DOHH2 (cell line): ENCODE results near the gene IBA57.

Source experiments
- H3F3A ChIP-seq: fragments of 200-600 bp; sonication (generic), shearing (Covaris generic); 2 replicates; pipeline ENCODE4 v1.6.0; 2016; ENCODE audit warnings: antibody characterized with exemption, mild to moderate bottlenecking; ENCODE audit not compliant: control insufficient read depth, insufficient read depth
- H3K27ac ChIP-seq: fragments of 200-600 bp; sonication (generic); 2 replicates; pipeline ENCODE4 v1.5.1; 2014; ENCODE audit warnings: low read depth, mild to moderate bottlenecking, low read length, moderate library complexity
- H3K27me3 ChIP-seq: fragments of 200-600 bp; sonication (generic); 2 replicates; pipeline ENCODE4 v1.6.1; 2014; ENCODE audit warnings: mild to moderate bottlenecking, low read length, mixed read lengths; ENCODE audit not compliant: control insufficient read depth
- H3K36me3 ChIP-seq: fragments of 200-600 bp; sonication (generic); 2 replicates; pipeline ENCODE4 v1.6.1; 2014; ENCODE audit warnings: mild to moderate bottlenecking, low read length, moderate library complexity, mixed read lengths; ENCODE audit not compliant: control insufficient read depth
- H3K4me1 ChIP-seq: fragments of 200-600 bp; sonication (generic); 2 replicates; pipeline ENCODE4 v1.6.1; 2014; ENCODE audit warnings: mild to moderate bottlenecking, low read length, mixed read lengths; ENCODE audit not compliant: control insufficient read depth
- H3K4me2 ChIP-seq: fragments of 200-600 bp; sonication (generic); 2 replicates; pipeline ENCODE4 v1.6.0; 2014; ENCODE audit warnings: mild to moderate bottlenecking, low read length, moderate library complexity
- H3K4me3 ChIP-seq: fragments of 200-600 bp; sonication (generic); 2 replicates; pipeline ENCODE4 v1.5.1; 2014; ENCODE audit warnings: mild to moderate bottlenecking, low read length, mixed read lengths
- H3K79me2 ChIP-seq: fragments of 200-600 bp; sonication (generic); 2 replicates; pipeline ENCODE4 v1.6.1; 2014; ENCODE audit warnings: mild to moderate bottlenecking, low read length, mixed read lengths; ENCODE audit not compliant: control insufficient read depth
- H3K9me2 ChIP-seq: fragments of 200-600 bp; sonication (generic); replicated peaks from 2 replicates; pipeline ENCODE4 v1.6.1; 2014; ENCODE audit warnings: mild to moderate bottlenecking, low read length, mixed read lengths; ENCODE audit not compliant: control insufficient read depth
- H3K9me3 ChIP-seq: fragments of 200-600 bp; sonication (generic); 2 replicates; pipeline ENCODE4 v1.6.1; 2014; ENCODE audit warnings: antibody characterized with exemption, low read length, mixed read lengths; ENCODE audit not compliant: control insufficient read depth, insufficient read depth
- H4K20me1 ChIP-seq: fragments of 200-600 bp; sonication (generic); 2 replicates; pipeline ENCODE4 v1.6.0; 2014; ENCODE audit warnings: low read depth, mild to moderate bottlenecking, antibody characterized with exemption, low read length, moderate library complexity; ENCODE audit not compliant: control insufficient read depth, insufficient read depth
- CTCF ChIP-seq: fragments of 200-600 bp; sonication (generic); IDR thresholded peaks from one replicate; pipeline ENCODE4 v1.5.1; 2014; ENCODE audit warnings: antibody characterized with exemption, mild to moderate bottlenecking, low read depth, low read length; ENCODE audit not compliant: poor library complexity, severe bottlenecking
- EZH2phosphoT487 ChIP-seq: fragments of 200-600 bp; sonication (generic); IDR thresholded peaks from 2 replicates; pipeline ENCODE4 v1.6.1; 2017; ENCODE audit warnings: borderline replicate concordance, mild to moderate bottlenecking, antibody characterized with exemption, low read length, moderate library complexity, mixed read lengths

The IBA57 gene

GRCh38 chr1:228147151-228147693, 18.4 kb upstream of the IBA57 start:
- no peak overlapping the region for H3K4me2 ChIP-seq
- H3K36me3 ChIP-seq, result peaks cover 6% of the 10 kb centered on the region

DNA sequence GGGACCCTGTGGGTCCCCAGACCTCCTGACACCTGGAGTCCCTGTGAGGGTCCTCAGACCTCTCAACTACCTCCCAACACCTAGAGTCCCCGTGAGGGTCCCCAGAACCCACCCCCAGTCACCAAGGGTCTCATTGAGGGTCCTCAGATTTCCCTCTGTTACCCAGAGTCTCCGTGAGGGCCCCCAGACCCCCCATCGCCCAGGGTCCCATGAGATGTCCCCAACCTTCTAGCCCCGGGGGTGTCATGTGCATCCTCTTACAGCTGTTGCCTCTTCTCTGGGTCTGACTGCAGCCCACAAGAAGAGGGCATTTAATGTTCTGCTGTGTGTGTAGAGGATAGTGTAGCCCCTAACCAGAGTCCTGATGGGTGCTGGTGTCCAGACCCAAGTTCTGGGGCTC, 17.8 kb upstream of the IBA57 start:
- no peaks in the 10 kb centered on the region for H3K9me3 ChIP-seq
- H3K4me2 ChIP-seq, result no peak overlapping the region
- H3K36me3 ChIP-seq, result peaks cover 4% of the 10 kb centered on the region
- H3K27ac ChIP-seq, result no peak overlapping the region
- no peaks in the 10 kb centered on the region for H3K9me2 ChIP-seq
- H3K79me2 ChIP-seq, result peaks cover 37% of the 10 kb centered on the region
- no peaks in the 10 kb centered on the region for H3K27me3 ChIP-seq
- H4K20me1 ChIP-seq, result 0 out of 2 replicates have a peak, but pooled peaks cover 4% of the 10 kb centered on the region
- H3F3A ChIP-seq, result no peaks in the 10 kb centered on the region
- peaks cover 16% of the 10 kb centered on the region for H3K4me1 ChIP-seq
- TF ChIP-seq EZH2phosphoT487 (no peak), CTCF (no peak)
- H3K4me3 ChIP-seq, result no peak overlapping the region

More at GRCh38 chr1:228147151-228147693, 18.4 kb upstream of the IBA57 start:
- Histone ChIP-seq H3K79me2 (peaks cover 43% of the 10 kb centered on the region), H3K27me3 (no peaks in the 10 kb centered on the region), H3K9me3 (no peaks in the 10 kb centered on the region), H3K9me2 (no peaks in the 10 kb centered on the region), H3F3A (no peaks in the 10 kb centered on the region), H3K4me1 (peaks cover 22% of the 10 kb centered on the region), H3K4me3 (no peak overlapping the region), H3K27ac (no peak overlapping the region), H4K20me1 (0 out of 2 replicates have a peak, but pooled peaks cover 4% of the 10 kb centered on the region)
- no peak for TF ChIP-seq CTCF
- TF ChIP-seq EZH2phosphoT487, result no peak

DNA sequence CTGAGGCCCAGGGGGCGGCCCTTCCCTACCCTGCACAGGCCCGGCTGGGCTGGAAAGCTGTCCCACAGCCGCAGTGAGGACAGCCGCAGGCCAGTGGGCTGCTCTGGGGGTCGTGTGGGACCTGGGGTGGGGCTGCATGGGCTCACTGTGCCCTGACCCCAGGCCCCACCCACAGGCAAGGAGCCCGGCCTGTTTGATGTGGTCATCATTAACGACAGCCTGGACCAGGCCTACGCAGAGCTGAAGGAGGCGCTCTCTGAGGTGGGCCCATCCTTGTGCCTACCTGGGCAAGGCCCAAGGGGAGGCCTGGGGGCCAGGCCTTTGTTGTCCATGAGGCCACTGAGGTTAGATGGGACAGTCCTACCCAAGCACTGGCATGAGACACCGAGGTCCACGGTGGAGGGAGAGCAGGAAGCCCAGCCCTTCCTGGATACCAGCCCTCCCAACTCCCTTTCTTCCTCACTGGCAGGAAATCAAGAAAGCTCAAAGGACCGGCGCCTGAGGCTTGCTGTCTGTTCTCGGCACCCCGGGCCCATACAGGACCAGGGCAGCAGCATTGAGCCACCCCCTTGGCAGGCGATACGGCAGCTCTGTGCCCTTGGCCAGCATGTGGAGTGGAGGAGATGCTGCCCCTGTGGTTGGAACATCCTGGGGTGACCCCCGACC, 17.3 kb upstream of the IBA57 start:
- Histone ChIP-seq H3K9me3 (no peaks in the 10 kb centered on the region), H3K79me2 (peaks cover 32% of the 10 kb centered on the region)

More for the DNA sequence above, 17.3 kb upstream of the IBA57 start:
- H3K4me2 ChIP-seq, result no peak overlapping the region
- no peaks in the 10 kb centered on the region for H3K9me2 ChIP-seq
- H3K36me3 ChIP-seq, result peaks cover 4% of the 10 kb centered on the region
- 0 out of 2 replicates have a peak, but pooled peaks cover 4% of the 10 kb centered on the region for H4K20me1 ChIP-seq
- peaks cover 12% of the 10 kb centered on the region for H3K4me1 ChIP-seq
- no peak overlapping the region for H3K27ac ChIP-seq
- TF ChIP-seq EZH2phosphoT487, result no peak
- TF ChIP-seq CTCF, result no peak
- no peaks in the 10 kb centered on the region for H3K27me3 ChIP-seq
- H3K4me3 ChIP-seq, result no peak overlapping the region
- no peaks in the 10 kb centered on the region for H3F3A ChIP-seq
